Natural killer cell (primary cell): ENCODE results near the gene TULP4. TPM values are rescaled to one million over a fixed set of nuclear protein-coding genes. Genes with fewer than 3 reads are reported as not detected.

Experiments used
- ATAC-seq, 3 donors: fragments of 150-1000 bp in 2 of 3; fragments of 200-7000 bp in 1 of 3; cut with Tn5 transposase; 1 replicate in 1 of 3; 2 replicates in 2 of 3; pipeline ENCODE4 v1.10.0; 2021; ENCODE audit warnings: mild to moderate bottlenecking in 2 of 3, moderate library complexity in 2 of 3
- DNase-seq, 2 donors: peaks; one replicate each; pipeline versions ENCODE4 v3.0.0 to v3.0.0-alpha.2; 2013 to 2021; ENCODE audit warnings: mixed read lengths in 1 of 2
- H3K27ac ChIP-seq: one replicate; pipeline ENCODE4 v1.5.1; 2013; ENCODE audit warnings: mild to moderate bottlenecking, low read length
- H3K27me3 ChIP-seq: one replicate; pipeline ENCODE4 v1.6.1; 2013; ENCODE audit warnings: low read length; ENCODE audit not compliant: control insufficient read depth, insufficient read depth
- H3K36me3 ChIP-seq: one replicate; pipeline ENCODE4 v1.6.1; 2013; ENCODE audit warnings: low read length; ENCODE audit not compliant: control insufficient read depth, insufficient read depth
- H3K4me1 ChIP-seq: one replicate; pipeline ENCODE4 v1.6.1; 2013; ENCODE audit warnings: low read length; ENCODE audit not compliant: control insufficient read depth, insufficient read depth
- H3K4me3 ChIP-seq: one replicate; pipeline ENCODE4 v1.5.1; 2013; ENCODE audit warnings: low read length
- H3K9me3 ChIP-seq: one replicate; pipeline ENCODE4 v1.6.1; 2013; ENCODE audit warnings: low read length; ENCODE audit not compliant: control insufficient read depth, insufficient read depth
- H3K27ac Mint-ChIP-seq, 2 donors: one replicate each; pipeline ENCODE4 v1.8.0; 2022; ENCODE audit warnings: mild to moderate bottlenecking in 2 of 2, mixed read lengths in 2 of 2, moderate library complexity in 1 of 2
- H3K27me3 Mint-ChIP-seq, 2 donors: one replicate each; pipeline ENCODE4 v1.8.0; 2022; ENCODE audit warnings: low read depth in 2 of 2, mixed read lengths in 2 of 2
- H3K36me3 Mint-ChIP-seq: one replicate; pipeline ENCODE4 v1.8.0; 2022; ENCODE audit warnings: mixed read lengths
- H3K4me1 Mint-ChIP-seq, 2 donors: one replicate each; pipeline ENCODE4 v1.8.0; 2022; ENCODE audit warnings: mixed read lengths in 2 of 2
- H3K4me3 Mint-ChIP-seq: one replicate; pipeline ENCODE4 v1.8.0; 2022; ENCODE audit warnings: mild to moderate bottlenecking, moderate library complexity, mixed read lengths
- H3K9me3 Mint-ChIP-seq, 2 donors: one replicate each; pipeline ENCODE4 v1.8.0; 2022; ENCODE audit warnings: mixed read lengths in 2 of 2
- WGBS: methylation state at CpG from one replicate; pipeline ENCODE4 v1.1.7; 2013; ENCODE audit warnings: missing lambda C conversion rate; ENCODE audit not compliant: insufficient coverage; 5-methylcytosine and 5-hydroxymethylcytosine counted together
- intact Hi-C: fragments of 100-400 bp; cut with micrococcal nuclease; formaldehyde crosslinking; loops from one replicate; pipeline ENCODE4 v1.14.2; 2022
- total RNA-seq, 4 donors: library from RNA; stranded (reverse); fragments of 120-200 nt in 1 of 4; gene quantifications; one replicate each; pipeline versions ENCODE4 v1.2.3 to v1.2.4, GENCODE V29; 2013 to 2022
- TF ChIP-seq, protein P1 (sequence below): fragments of 200-600 bp; IDR thresholded peaks from one replicate; pipeline ENCODE4 v1.8.0; 2022; ENCODE audit warnings: antibody characterized with exemption

The TULP4 gene
- total RNA-seq, 3 donors from 2014 or later (not counting 1 experiment from before 2014, with no cell fraction given): 75.2 to 89.5 (median 88.3) TPM

DNA sequence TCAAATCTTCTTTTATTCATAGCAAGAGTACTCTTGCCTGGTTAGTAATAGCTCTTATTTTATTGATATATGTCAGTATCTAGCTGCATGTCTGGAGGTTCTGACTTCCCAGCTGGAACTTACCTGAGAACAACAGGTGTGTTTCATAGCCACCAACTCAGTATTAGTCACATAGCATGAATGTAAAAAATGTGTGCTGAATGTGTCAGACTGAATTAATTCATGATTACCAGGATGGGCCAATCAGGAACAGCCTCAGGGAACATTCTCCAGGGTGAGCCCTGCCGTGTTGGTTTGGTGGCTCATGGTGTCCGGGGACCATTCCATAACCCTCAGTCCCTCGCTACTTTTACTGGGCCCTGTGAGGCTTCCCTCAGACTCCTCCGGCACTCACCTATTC is 99.7 kb downstream of the TULP4 start:
- TF ChIP-seq, protein P1, sequence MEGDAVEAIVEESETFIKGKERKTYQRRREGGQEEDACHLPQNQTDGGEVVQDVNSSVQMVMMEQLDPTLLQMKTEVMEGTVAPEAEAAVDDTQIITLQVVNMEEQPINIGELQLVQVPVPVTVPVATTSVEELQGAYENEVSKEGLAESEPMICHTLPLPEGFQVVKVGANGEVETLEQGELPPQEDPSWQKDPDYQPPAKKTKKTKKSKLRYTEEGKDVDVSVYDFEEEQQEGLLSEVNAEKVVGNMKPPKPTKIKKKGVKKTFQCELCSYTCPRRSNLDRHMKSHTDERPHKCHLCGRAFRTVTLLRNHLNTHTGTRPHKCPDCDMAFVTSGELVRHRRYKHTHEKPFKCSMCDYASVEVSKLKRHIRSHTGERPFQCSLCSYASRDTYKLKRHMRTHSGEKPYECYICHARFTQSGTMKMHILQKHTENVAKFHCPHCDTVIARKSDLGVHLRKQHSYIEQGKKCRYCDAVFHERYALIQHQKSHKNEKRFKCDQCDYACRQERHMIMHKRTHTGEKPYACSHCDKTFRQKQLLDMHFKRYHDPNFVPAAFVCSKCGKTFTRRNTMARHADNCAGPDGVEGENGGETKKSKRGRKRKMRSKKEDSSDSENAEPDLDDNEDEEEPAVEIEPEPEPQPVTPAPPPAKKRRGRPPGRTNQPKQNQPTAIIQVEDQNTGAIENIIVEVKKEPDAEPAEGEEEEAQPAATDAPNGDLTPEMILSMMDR: no peak

DNA sequence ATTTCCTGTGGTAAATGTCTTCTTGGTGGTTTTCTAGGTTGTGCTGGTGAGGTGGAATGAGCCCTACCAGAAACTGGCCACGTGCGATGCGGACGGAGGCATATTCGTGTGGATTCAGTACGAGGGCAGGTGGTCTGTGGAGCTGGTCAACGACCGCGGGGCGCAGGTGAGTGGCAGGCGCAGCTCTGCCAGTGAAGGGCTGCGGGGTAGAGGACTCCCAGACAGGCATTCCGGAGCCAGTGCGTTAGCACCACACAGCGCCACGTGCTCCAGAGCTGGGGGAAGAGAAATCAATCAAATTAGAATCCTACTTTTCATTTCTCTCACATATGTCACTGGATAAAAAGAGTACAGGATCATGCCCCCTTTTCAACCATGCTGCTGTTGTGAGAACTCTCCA is 100.8 kb downstream of the TULP4 start:
- Histone ChIP-seq H3K4me3 (no peak overlapping the region), H3K4me1 (no peaks in the 10 kb centered on the region), H3K27ac (no peak overlapping the region), H3K36me3 (peaks cover 4% of the 10 kb centered on the region), H3K9me3 (no peaks in the 10 kb centered on the region), H3K27me3 (no peaks in the 10 kb centered on the region)
- no peak overlapping the region for H3K4me3 Mint-ChIP-seq
- no peak overlapping the region for H3K27ac Mint-ChIP-seq
- ATAC-seq (no peak), DNase-seq (no peak)
- no peaks in the 10 kb centered on the region for H3K36me3 Mint-ChIP-seq
- WGBS: 87% methylated on average over 16 of the region's 16 CpGs
- H3K27me3 Mint-ChIP-seq: no peaks in the 10 kb centered on the region
- TF ChIP-seq, protein P1: no peak
- no peaks in the 10 kb centered on the region for H3K9me3 Mint-ChIP-seq
- H3K4me1 Mint-ChIP-seq: peaks cover 8 to 14% of the 10 kb centered on the region in 2 donors
- intact Hi-C loops: no loop called here

More for the DNA sequence above, 99.7 kb downstream of the TULP4 start:
- no peak for ATAC-seq
- Histone ChIP-seq H3K27me3 (no peaks in the 10 kb centered on the region), H3K4me1 (no peaks in the 10 kb centered on the region), H3K4me3 (no peak overlapping the region), H3K27ac (no peak overlapping the region), H3K9me3 (no peaks in the 10 kb centered on the region), H3K36me3 (peaks cover 4% of the 10 kb centered on the region)
- DNase-seq: no peak
- H3K36me3 Mint-ChIP-seq: no peaks in the 10 kb centered on the region
- H3K27ac Mint-ChIP-seq: no peak overlapping the region
- no peaks in the 10 kb centered on the region for H3K27me3 Mint-ChIP-seq
- peaks cover 8 to 14% of the 10 kb centered on the region in 2 donors for H3K4me1 Mint-ChIP-seq
- no peak overlapping the region for H3K4me3 Mint-ChIP-seq
- intact Hi-C loops: no loop called here
- 94% methylated on average over 4 of the region's 4 CpGs for WGBS
- H3K9me3 Mint-ChIP-seq: no peaks in the 10 kb centered on the region

DNA sequence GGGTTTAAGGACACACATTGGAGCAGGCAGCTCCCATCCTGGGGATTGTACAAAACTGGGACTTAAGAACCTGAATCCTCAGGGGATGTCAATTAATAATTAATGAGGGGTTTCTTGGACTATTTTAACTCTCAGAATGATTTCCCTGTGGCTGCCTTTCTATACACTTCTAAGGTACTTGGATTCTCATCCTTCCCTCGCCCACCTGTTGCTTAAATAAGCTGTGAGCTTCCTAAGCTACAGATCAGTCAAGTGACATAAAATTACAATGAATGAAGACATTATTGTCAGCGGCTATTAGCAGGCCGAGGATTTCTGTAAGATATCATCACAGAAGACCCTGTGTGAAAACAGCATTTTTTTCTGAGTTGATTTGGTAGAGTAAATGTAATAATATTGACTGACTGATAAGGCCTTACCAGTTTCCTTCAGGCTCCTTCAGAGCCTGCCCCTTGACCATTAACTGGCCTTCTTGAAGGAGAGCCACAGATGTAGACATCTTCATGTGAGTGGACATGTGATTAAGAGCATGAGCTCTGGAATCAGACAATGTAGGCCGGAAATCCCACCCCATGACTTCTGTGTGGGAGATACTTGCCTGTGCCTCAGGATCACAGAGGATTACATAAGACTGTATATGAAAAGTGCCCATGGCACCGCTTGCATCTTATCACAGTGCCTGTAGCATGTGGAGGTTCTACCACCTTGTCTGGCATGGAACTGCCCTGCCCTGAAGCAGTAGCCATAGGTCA is 101.7 kb downstream of the TULP4 start:
- no peaks in the 10 kb centered on the region for H3K9me3 Mint-ChIP-seq
- no peaks in the 10 kb centered on the region for H3K27me3 Mint-ChIP-seq
- ATAC-seq (no peak), DNase-seq (no peak)
- 97% methylated on average over 5 of the region's 5 CpGs for WGBS
- H3K36me3 Mint-ChIP-seq: no peaks in the 10 kb centered on the region
- H3K4me1 ChIP-seq: no peaks in the 10 kb centered on the region
- H3K4me3 ChIP-seq: no peak overlapping the region
- no peak overlapping the region for H3K27ac Mint-ChIP-seq
- intact Hi-C loops: no loop called here
- TF ChIP-seq, protein P1: no peak
- no peaks in the 10 kb centered on the region for H3K9me3 ChIP-seq
- no peak overlapping the region for H3K27ac ChIP-seq
- H3K27me3 ChIP-seq: no peaks in the 10 kb centered on the region
- H3K4me3 Mint-ChIP-seq: no peak overlapping the region
- peaks cover 4% of the 10 kb centered on the region for H3K36me3 ChIP-seq
- peaks cover 6 to 14% of the 10 kb centered on the region in 2 donors for H3K4me1 Mint-ChIP-seq

DNA sequence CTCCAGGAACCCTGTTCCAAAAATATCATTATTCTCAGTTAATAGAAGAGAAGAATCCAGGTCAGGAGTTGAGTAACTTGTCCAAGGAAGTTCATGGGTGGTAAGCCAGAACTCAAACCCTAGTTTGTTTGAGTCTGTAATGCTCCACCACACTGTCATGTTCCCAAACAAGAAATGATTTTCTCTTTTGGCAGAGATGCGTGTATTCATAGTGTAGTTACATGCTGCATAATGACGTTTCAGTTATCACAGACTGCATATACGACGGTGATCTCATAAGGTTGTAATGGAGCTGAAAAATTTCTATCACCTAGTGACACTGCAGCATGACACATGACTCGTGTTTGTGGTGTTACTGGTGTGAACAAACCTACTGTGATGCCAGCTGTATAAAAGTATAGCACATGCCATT is 102.6 kb downstream of the TULP4 start:
- Histone ChIP-seq H3K36me3 (peaks cover 4% of the 10 kb centered on the region), H3K27ac (no peak overlapping the region), H3K27me3 (no peaks in the 10 kb centered on the region), H3K4me1 (no peaks in the 10 kb centered on the region), H3K9me3 (no peaks in the 10 kb centered on the region), H3K4me3 (no peak overlapping the region)
- H3K36me3 Mint-ChIP-seq: no peaks in the 10 kb centered on the region
- 79% methylated on average over 5 of the region's 5 CpGs for WGBS
- TF ChIP-seq, protein P1: no peak
- intact Hi-C loops: no loop called here
- peak; percentile 45 to 72 (median 51) for ATAC-seq
- H3K27me3 Mint-ChIP-seq: no peaks in the 10 kb centered on the region
- H3K9me3 Mint-ChIP-seq: no peaks in the 10 kb centered on the region
- no peak overlapping the region for H3K27ac Mint-ChIP-seq
- DNase-seq: no peak
- no peak overlapping the region for H3K4me3 Mint-ChIP-seq
- H3K4me1 Mint-ChIP-seq: peaks cover 0 to 8% of the 10 kb centered on the region in 2 donors
